ENCODE results near the gene SGIP1.

GRCh38 chr1:66678146-66678545 lies 144.2 kb downstream of the SGIP1 start:
- no peak for TF ChIP-seq SAP30 (IDR thresholded peaks at IDR 0.05; ENCODE audit: insufficient read depth, insufficient replicate concordance, low read length)
- TF ChIP-seq CTCF (IDR thresholded peaks at IDR 0.05; ENCODE audit: control extremely low read depth in 1 of 3, insufficient read depth in 1 of 3, low read depth in 1 of 3, low read length in 3 of 3), result no peak
- no peak for TF ChIP-seq BCL11A (IDR thresholded peaks at IDR 0.05; ENCODE audit: low read depth in 2 of 2, low read length in 2 of 2)
- TF ChIP-seq EP300 (IDR thresholded peaks at IDR 0.05; ENCODE audit: borderline replicate concordance in 1 of 2, low read depth in 2 of 2, low read length in 2 of 2), result no peak
- no peak for TF ChIP-seq EZH2 (IDR thresholded peaks at IDR 0.05; ENCODE audit: low read depth, low read length, severe bottlenecking)
- TF ChIP-seq POLR2A (IDR thresholded peaks at IDR 0.05; ENCODE audit: control extremely low read depth in 1 of 2, low read depth in 2 of 2, low read length in 2 of 2), result no peak
- no peak for TF ChIP-seq SIN3A (conservative IDR thresholded peaks at IDR 0.05 in 1 of 2, IDR thresholded peaks at IDR 0.05 in 1 of 2; ENCODE audit: low read depth in 1 of 2, low read length in 2 of 2)
- TF ChIP-seq BACH1 (IDR thresholded peaks at IDR 0.05; ENCODE audit: low read length), result no peak
- TF ChIP-seq TAF1 (IDR thresholded peaks at IDR 0.05; ENCODE audit: low read depth, low read length), result no peak
- no peak for TF ChIP-seq KDM1A (IDR thresholded peaks at IDR 0.05; ENCODE audit: borderline replicate concordance, low read length)
